Brain microvascular endothelial cell (primary cell): Measurements from ENCODE around the gene USP6NL.

Experiments
- DNase-seq: peaks from one replicate; pipeline ENCODE4 v3.0.0-alpha.2; 2020
- H3K27ac ChIP-seq: fragments of 250-450 bp; sonication (Bioruptor Pico); 2 replicates; pipeline ENCODE4 v1.5.1; 2020; ENCODE audit warnings: mild to moderate bottlenecking, moderate library complexity
- H3K27me3 ChIP-seq: fragments of 250-450 bp; sonication (Bioruptor Pico); replicated peaks from 2 replicates; pipeline ENCODE4 v1.5.1; 2020; ENCODE audit warnings: mild to moderate bottlenecking
- H3K36me3 ChIP-seq: fragments of 250-450 bp; sonication (Bioruptor Pico); replicated peaks from 2 replicates; pipeline ENCODE4 v1.5.1; 2020; ENCODE audit warnings: mild to moderate bottlenecking
- H3K4me3 ChIP-seq: 2 replicates; pipeline ENCODE4 v1.5.1; 2011; ENCODE audit warnings: low read depth, mild to moderate bottlenecking, control low read depth, low read length, moderate library complexity
- CTCF ChIP-seq: IDR thresholded peaks from 2 replicates; pipeline ENCODE4 v1.5.1; 2011; ENCODE audit warnings: low read depth, mild to moderate bottlenecking, moderate library complexity, low read length, control low read depth, inconsistent platforms; ENCODE audit errors: missing control alignments
- in situ Hi-C: cut with HindIII; loops from 2 replicates; pipeline ENCODE4 v1.10.0; 2017; ENCODE audit warnings: low sequenced_read_pairs, low pct_ligation_motif_present

USP6NL gene

DNA sequence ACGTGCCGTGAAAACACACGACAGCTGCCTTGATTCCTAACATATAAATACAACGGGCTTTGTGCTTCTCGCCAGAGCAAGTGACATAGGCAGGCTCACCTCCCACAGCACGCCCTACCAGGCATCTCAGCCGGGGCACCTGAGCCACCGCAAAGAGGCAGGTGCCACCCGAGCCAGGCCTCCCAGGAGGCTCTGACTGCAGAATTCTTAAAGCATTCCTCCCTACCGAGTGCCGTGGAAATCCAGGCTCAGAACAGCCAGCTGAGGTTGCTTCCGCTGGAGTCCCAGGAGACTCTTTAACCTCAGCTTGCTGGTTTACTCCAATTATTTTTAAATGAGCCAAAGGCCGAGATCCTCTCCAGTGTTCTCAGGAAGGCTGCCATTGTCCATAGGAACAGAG is 206.5 kb downstream of the USP6NL start:
- in situ Hi-C loops, result no loop called here
- no peak for TF ChIP-seq CTCF
- no peak for DNase-seq
- Histone ChIP-seq H3K4me3 (no peak overlapping the region), H3K36me3 (no peaks in the 10 kb centered on the region), H3K27ac (no peak overlapping the region), H3K27me3 (no peaks in the 10 kb centered on the region)
